Progenitor cell of endocrine pancreas (in vitro differentiated cells): ENCODE results near the gene PIP4P1. TPM values are rescaled to one million over a fixed set of nuclear protein-coding genes. Genes with fewer than 3 reads are reported as not detected.

Experiments
- DNase-seq: peaks from one replicate; pipeline ENCODE4 v3.0.0; 2021; ENCODE audit warnings: low spot score; ENCODE audit not compliant: unreplicated experiment
- H3K27ac Mint-ChIP-seq: 2 replicates; pipeline ENCODE4 v1.8.0; 2021; ENCODE audit warnings: mild to moderate bottlenecking, moderate library complexity, mixed read lengths
- H3K27me3 Mint-ChIP-seq: 2 replicates; pipeline ENCODE4 v1.8.0; 2021; ENCODE audit warnings: mixed read lengths
- H3K36me3 Mint-ChIP-seq: 2 replicates; pipeline ENCODE4 v1.8.0; 2022; ENCODE audit warnings: mixed read lengths; ENCODE audit not compliant: insufficient read depth
- H3K4me1 Mint-ChIP-seq: 2 replicates; pipeline ENCODE4 v1.8.0; 2021; ENCODE audit warnings: low read depth, mixed read lengths
- H3K4me3 Mint-ChIP-seq: 2 replicates; pipeline ENCODE4 v1.8.0; 2021; ENCODE audit warnings: low read depth, mild to moderate bottlenecking, moderate library complexity, mixed read lengths
- H3K9me3 Mint-ChIP-seq: 2 replicates; pipeline ENCODE4 v1.8.0; 2021; ENCODE audit warnings: low read depth, mixed read lengths
- total RNA-seq: library from RNA; stranded (reverse); gene quantifications from 2 replicates; pipeline ENCODE4 v1.2.1, GENCODE V29; 2021
- TF ChIP-seq, protein P1 (sequence below): fragments of 200-600 bp; sonication (generic); IDR thresholded peaks from one replicate; pipeline ENCODE4 v1.5.0; 2021; ENCODE audit warnings: antibody characterized with exemption, mild to moderate bottlenecking; ENCODE audit not compliant: unreplicated experiment

PIP4P1 gene
- total RNA-seq, 1 donor from 2014 or later = 45.6 TPM

DNA sequence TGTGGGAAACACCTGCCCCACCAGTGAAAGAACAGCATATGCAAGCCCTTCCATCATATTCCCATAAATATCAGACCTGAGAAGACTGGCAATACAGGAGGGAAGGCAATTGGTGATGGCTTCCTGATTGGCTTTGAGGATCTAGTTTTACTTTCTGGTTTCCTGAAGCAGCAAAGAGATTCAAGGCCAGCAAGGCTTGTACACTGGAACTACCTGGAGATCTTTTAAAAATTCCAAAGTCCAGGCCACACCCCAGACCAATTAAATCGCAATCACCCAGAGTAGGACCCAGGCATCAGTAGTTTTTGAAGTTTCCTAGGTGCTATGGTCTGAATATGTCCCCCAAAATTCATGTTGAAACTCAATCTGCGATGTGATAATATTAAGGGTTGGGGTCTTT, 45.0 kb downstream of the PIP4P1 start:
- H3K4me1 Mint-ChIP-seq = peaks cover 41% of the 10 kb centered on the region
- H3K27me3 Mint-ChIP-seq = no peaks in the 10 kb centered on the region
- H3K4me3 Mint-ChIP-seq = no peak overlapping the region
- H3K36me3 Mint-ChIP-seq = no peaks in the 10 kb centered on the region
- no peak for DNase-seq
- H3K27ac Mint-ChIP-seq = no peak overlapping the region
- H3K9me3 Mint-ChIP-seq = no peaks in the 10 kb centered on the region
- TF ChIP-seq, protein P1, sequence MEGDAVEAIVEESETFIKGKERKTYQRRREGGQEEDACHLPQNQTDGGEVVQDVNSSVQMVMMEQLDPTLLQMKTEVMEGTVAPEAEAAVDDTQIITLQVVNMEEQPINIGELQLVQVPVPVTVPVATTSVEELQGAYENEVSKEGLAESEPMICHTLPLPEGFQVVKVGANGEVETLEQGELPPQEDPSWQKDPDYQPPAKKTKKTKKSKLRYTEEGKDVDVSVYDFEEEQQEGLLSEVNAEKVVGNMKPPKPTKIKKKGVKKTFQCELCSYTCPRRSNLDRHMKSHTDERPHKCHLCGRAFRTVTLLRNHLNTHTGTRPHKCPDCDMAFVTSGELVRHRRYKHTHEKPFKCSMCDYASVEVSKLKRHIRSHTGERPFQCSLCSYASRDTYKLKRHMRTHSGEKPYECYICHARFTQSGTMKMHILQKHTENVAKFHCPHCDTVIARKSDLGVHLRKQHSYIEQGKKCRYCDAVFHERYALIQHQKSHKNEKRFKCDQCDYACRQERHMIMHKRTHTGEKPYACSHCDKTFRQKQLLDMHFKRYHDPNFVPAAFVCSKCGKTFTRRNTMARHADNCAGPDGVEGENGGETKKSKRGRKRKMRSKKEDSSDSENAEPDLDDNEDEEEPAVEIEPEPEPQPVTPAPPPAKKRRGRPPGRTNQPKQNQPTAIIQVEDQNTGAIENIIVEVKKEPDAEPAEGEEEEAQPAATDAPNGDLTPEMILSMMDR = no peak

GRCh38 chr14:20415782-20416206, 45.4 kb downstream of the PIP4P1 start:
- Mint-ChIP-seq H3K36me3 (no peaks in the 10 kb centered on the region), H3K4me1 (peaks cover 41% of the 10 kb centered on the region), H3K4me3 (no peak overlapping the region), H3K9me3 (no peaks in the 10 kb centered on the region), H3K27ac (no peak overlapping the region), H3K27me3 (no peaks in the 10 kb centered on the region)
- no peak for DNase-seq
- TF ChIP-seq, protein P1 = peak; percentile 70

DNA sequence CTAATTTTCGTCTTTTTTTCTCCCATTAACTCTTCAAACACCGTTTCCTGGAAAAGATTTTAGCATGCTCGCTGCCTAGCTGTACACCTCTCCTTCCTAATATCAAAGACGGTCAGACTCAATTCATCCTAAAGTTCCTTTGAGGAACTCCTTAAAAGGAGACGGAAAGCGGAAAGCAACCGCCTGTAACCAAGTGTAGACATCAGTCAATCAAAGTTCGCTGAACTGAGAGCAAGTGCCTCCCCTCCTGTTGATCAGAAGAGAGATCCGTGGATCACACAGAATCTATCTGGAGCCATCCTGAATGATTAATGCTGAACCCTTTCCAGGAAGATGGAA, 47.5 kb downstream of the PIP4P1 start:
- Mint-ChIP-seq H3K4me1 (peaks cover 34% of the 10 kb centered on the region), H3K36me3 (no peaks in the 10 kb centered on the region), H3K27me3 (no peaks in the 10 kb centered on the region), H3K9me3 (no peaks in the 10 kb centered on the region), H3K4me3 (peak overlapping the region; percentile 83), H3K27ac (peak overlapping the region; percentile 91)
- no peak for DNase-seq
- TF ChIP-seq, protein P1 = no peak

- Mint-ChIP-seq H3K27me3 (no peaks in the 10 kb centered on the region), H3K36me3 (no peaks in the 10 kb centered on the region), H3K27ac (peak within 1 kb of the TSS; percentile 91), H3K4me1 (peaks cover 28% of the 10 kb centered on the region), H3K9me3 (no peaks in the 10 kb centered on the region), H3K4me3 (peak within 1 kb of the TSS; percentile 83)
- TF ChIP-seq, protein P1 = no peak
- DNase-seq = peak; percentile 63
These were observed 48.1 kb downstream of the PIP4P1 start, which contains the start of gene TEP1 for GRCh38 chr14:20412876-20413743. TSS of gene TEP1 (minus strand) at chr14:20413501. CDS start at chr14:20408439, 5,062 bp downstream.

GRCh38 chr14:20412411-20412810, 48.8 kb downstream of the PIP4P1 start:
- Mint-ChIP-seq H3K27ac (peak overlapping the region; percentile 91), H3K9me3 (no peaks in the 10 kb centered on the region), H3K36me3 (no peaks in the 10 kb centered on the region), H3K27me3 (no peaks in the 10 kb centered on the region), H3K4me3 (peak overlapping the region; percentile 83), H3K4me1 (peaks cover 21% of the 10 kb centered on the region)
- TF ChIP-seq, protein P1 = no peak
- no peak for DNase-seq
